HEK293T (cell line): Measurements from ENCODE around the gene OVCA2.

Experiments used
- BHLHE40 ChIP-seq: fragments of 450-650 bp; IDR thresholded peaks from 2 replicates; pipeline ENCODE4 v1.6.1; 2016; ENCODE audit warnings: mild to moderate bottlenecking, moderate library complexity, borderline replicate concordance
- ELF4 ChIP-seq: fragments of 450-650 bp; IDR thresholded peaks from 2 replicates; pipeline ENCODE4 v1.6.1; 2017; ENCODE audit warnings: antibody characterized with exemption
- FOXK2 ChIP-seq: fragments of 450-650 bp; IDR thresholded peaks from 2 replicates; pipeline ENCODE4 v1.6.1; 2016; ENCODE audit warnings: mild to moderate bottlenecking
- HDGF ChIP-seq: fragments of 450-650 bp; IDR thresholded peaks from 2 replicates; pipeline ENCODE4 v1.6.1; 2017; ENCODE audit warnings: antibody characterized with exemption, borderline replicate concordance
- NFRKB ChIP-seq: fragments of 450-650 bp; IDR thresholded peaks from 2 replicates; pipeline ENCODE4 v1.6.1; 2016; ENCODE audit warnings: mild to moderate bottlenecking, moderate library complexity
- PKNOX1 ChIP-seq: fragments of 450-650 bp; IDR thresholded peaks from 2 replicates; pipeline ENCODE4 v1.6.1; 2016
- SP1 ChIP-seq: fragments of 450-650 bp; IDR thresholded peaks from 2 replicates; pipeline ENCODE4 v1.6.1; 2017
- SUZ12 ChIP-seq: fragments of 450-650 bp; IDR thresholded peaks from 2 replicates; pipeline ENCODE4 v1.6.1; 2016; ENCODE audit warnings: mild to moderate bottlenecking
- TARDBP ChIP-seq: fragments of 450-650 bp; IDR thresholded peaks from 2 replicates; pipeline ENCODE4 v1.6.1; 2016

GRCh38 chr17:2058586-2059546, 17.0 kb downstream of the OVCA2 start:
- TF ChIP-seq BHLHE40 = no peak
- no peak for TF ChIP-seq NFRKB
- no peak for TF ChIP-seq HDGF
- TF ChIP-seq ELF4 = no peak
- TF ChIP-seq TARDBP = no peak
- TF ChIP-seq PKNOX1 = no peak
- TF ChIP-seq SP1 = no peak
- TF ChIP-seq FOXK2 = no peak
- TF ChIP-seq SUZ12 = no peak
